Renal cortical epithelial cell (primary cell): Measurements from ENCODE around the gene TBC1D14. TPM values are rescaled to one million over a fixed set of nuclear protein-coding genes. Genes with fewer than 3 reads are reported as not detected.
A peak's percentile ranks its signal among the peaks of the same experiment; 100 is the strongest.

Experiments used
- DNase-seq: peaks from one replicate; pipeline ENCODE4 v3.0.0-alpha.2; 2011; ENCODE audit warnings: low read depth
- total RNA-seq: library from RNA; depleted of rRNA; stranded (reverse); fragments of >200 nt; gene quantifications from 2 replicates; pipeline ENCODE4 v1.2.3, GENCODE V29; 2014

The TBC1D14 gene
- total RNA-seq, result 50.7 and 94.0 TPM in 2 replicates

- no peak for DNase-seq
These were observed at the start of gene TBC1D14 for GRCh38 chr4:6909113-6909969. Gene TBC1D14 (plus strand): TSS chr4:6909826. CDS start chr4:6923390, 13,564 bp downstream.

GRCh38 chr4:6868386-6868785 lies 41.2 kb upstream of the TBC1D14 start:
- no peak for DNase-seq

- DNase-seq, result no peak
These were observed 39.7 kb upstream of the TBC1D14 start for GRCh38 chr4:6869944-6870343.

DNA sequence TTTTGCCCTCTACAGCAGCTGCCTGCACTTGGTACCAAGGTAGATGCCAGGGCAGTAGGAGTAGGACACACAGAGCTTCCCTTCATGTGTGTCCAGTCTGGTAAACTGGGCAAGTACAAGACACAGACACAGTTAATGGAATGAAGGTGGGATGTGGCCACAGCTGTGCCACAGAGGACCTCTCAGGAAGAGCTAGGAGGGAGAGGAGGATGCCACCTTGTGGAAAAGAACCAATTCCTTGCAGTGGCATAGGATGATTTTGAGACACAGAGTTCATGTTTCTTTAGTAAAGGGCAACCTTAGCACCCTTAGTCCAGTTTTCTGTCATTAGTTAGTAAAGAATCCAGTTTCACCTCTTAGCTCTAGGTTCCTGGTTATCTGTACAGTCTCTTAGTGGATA lies 36.3 kb upstream of the TBC1D14 start:
- peak; percentile 15 for DNase-seq

DNA sequence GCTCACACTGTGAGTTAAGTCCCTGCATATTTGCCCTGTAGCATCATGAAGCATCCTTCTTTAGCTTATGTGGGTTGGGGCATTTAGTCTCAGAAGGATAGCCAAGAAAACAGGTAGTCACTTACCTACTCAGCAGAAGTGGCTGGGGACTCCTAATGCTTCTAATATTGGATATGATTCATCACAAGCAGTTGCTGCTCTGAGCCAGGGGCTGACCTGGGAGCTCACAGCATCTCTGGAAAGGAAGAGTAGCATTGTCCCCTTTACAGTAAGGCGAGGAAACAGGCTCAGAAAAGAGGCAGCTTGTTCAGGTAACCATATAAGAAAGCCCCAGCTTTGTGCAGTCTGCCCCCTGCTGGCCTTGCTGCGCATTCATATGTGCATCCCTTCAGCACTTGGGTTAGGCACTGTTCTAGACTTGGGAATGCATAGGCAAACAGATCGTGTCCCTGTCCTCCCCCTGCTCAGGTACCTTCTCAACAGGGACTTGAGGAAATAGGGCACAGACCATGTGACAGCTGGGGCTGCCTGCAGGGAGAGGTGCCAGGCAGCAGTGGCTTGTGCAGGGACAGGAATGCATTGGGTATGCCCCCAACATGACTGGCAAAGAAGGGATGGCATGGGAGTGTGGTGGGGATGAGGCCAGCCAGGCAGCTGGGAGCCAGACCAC lies 35.7 kb upstream of the TBC1D14 start:
- peak; percentile 51 for DNase-seq

DNA sequence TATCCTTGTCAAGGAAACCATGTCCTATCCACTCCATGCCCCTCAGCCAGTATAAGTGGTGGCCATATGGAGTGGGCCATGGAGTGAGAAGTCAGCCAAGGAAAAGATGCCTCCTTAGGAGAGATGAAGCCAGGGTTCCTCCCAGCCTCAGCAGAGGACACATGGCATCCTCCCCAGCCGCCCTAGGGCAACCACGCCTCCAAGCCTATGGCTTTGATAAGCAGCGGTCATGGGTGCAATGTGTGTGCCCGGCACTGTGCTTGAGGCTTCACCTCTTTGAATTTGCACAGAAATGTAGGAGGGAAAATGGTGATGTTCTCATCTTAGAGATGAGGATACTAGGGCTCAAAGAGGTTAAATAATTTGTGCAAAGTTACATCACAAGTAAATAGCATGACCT lies 34.6 kb upstream of the TBC1D14 start:
- no peak for DNase-seq

DNA sequence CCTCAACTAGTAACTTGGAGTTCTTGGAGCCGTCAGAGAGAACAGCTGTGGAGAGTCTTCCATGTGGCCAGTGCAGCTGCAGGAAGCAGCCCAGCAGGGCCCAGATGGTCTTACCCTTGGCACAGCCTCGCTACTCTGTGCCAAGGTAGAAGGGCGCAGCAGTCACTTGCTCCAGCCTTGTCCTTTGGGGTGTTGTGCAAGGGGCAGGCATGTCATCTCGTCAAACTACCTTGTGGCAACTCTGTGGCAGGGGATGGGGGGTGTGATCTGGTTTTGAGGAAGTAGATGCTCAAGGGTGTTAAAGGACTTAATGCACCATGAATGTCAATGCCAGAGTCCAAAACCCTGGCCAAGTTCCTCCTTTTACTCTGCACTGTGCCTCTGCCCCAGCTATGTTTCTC lies 34.2 kb upstream of the TBC1D14 start:
- DNase-seq, result no peak

- no peak for DNase-seq
These were observed 33.2 kb upstream of the TBC1D14 start for GRCh38 chr4:6876440-6876839.

DNA sequence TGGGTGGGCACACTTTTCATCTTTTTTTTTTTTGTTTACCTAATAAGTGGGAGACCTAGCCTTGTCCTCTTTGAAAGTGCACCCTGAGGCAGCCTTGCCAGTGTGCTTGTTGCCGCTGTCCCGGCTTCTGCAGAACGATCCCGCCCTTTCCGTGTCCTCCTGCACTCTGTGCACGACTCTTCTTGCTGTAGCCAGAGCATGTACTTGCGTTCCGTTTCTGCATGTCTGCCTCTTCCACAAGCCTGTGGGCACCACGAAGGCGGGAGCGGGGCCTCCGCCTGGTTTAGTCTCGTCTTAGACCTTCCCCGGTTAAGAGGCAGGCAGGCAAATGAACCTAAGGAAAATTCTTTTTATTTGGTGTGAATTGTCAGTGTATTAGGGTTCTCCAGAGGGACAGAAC lies 32.6 kb upstream of the TBC1D14 start:
- DNase-seq, result no peak

GRCh38 chr4:6878451-6879059 lies 31.1 kb upstream of the TBC1D14 start:
- peak; percentile 42 for DNase-seq

GRCh38 chr4:6880691-6881090 lies 28.9 kb upstream of the TBC1D14 start:
- DNase-seq, result no peak

DNA sequence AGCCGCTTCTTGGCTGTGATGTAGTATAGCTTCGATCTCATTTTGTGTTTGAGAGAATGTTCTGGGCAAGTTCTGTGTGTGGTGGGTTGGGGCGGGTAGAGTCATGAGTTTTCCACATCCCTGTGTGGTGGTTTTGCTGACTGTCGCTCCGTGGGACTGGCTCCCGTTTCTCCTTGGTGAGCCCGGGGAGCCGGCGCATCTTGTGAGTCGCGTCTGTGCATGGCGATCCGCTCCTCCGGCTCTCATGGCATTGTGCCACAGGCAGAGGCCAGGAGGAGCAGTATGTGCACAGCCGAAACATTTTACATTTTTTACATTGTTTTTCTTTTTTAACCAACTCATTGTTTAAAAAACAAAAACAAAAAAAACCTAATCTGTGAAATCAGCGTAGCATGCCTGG lies 27.7 kb upstream of the TBC1D14 start:
- DNase-seq, result no peak

GRCh38 chr4:6884341-6884870 lies 25.2 kb upstream of the TBC1D14 start:
- DNase-seq, result no peak

DNA sequence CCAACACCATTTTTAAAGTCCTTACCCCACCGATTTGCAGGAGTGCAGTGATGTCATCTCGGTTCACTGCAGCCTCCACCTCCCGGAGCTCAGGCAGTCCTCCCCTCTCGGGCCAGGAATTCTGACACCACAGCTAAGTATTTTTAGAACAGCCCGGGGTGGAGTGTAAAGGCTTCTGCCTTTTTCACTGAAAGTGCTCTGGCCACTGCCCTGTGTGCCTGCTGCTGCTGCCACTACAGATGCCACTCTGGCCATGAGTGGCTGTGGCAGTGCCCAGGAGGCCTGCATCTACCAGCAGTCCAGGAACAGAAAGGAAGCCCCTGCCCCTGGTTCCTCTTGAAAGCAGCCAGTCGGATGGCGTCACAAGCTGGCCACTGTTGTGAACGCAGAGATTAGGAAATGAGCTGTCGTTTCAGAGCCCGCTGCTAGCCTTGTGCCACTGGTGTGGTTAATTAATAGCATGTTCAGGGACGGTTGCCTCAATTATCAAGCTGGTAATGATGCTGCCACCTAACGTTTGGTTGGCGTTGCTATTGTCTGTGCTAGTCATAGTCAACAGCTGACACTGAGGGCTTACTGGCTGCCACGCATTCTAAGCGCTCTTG lies 23.6 kb upstream of the TBC1D14 start:
- peak; percentile 91 for DNase-seq

- no peak for DNase-seq
These were observed 22.7 kb upstream of the TBC1D14 start for GRCh38 chr4:6886886-6887285.

DNA sequence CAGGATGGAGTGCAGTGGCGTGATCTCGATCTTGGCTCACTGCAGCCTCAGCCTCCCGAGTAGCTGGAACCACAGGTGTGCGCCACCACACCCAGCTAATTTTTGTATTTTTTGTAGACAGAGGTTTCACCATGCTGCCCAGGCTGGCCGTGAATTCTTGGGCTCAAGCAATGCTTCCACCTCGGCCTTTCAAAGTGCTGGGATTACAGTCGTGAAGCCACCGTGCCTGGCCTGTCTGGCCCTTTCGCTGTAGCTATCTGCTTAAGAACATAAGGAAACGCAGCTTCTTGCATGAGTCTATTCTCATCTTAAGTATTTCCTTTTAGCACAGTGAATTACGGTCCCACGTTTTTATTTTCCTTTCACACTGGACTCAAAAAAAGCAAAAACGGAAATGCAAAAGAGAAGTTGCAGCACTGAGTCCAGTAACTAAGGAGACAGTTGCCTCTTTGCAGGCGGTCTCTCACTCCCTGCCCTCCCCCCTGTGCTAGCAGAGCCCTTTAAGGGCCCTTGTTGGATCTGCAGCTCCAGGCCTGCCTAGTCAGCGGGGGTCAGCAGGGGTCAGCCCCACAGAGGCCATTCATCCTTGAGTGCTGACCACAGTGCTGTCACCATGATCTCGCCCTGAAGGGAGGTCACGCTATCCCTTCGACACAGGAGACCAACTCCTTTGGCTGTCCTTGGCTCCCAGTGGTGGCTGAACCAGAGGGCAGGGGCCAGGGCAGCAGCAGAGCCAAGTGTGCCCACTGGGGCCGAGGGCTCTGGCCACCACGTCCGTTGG lies 21.8 kb upstream of the TBC1D14 start:
- DNase-seq, result no peak

DNA sequence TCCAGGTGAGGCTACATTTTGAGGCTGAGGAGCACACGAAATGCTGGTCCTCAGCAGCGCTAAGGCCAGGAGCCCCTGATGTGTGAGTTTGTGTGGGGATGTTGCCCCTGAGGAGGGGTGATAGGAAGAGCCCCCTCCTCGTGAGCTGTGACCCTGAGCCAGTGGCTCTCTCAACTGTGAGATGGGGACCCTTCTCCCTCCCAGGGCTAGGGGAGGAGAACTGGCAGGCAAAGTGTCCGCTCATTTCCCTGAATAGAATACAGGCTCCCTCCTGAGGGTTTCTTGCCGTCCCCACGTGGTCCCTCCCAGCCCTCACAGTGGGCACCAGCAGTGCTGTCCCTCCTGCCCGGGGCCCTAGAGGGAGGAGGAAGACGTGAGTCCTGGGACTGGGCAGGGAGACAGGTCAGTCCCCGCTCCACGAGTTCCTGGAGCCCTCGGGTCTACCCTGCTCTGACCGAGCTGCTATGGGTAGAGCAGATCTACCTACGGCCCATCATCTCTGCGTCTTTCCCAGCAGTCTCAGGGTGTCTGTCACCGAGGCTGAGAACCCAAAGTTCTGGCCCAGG lies 21.0 kb upstream of the TBC1D14 start:
- DNase-seq, result no peak

DNA sequence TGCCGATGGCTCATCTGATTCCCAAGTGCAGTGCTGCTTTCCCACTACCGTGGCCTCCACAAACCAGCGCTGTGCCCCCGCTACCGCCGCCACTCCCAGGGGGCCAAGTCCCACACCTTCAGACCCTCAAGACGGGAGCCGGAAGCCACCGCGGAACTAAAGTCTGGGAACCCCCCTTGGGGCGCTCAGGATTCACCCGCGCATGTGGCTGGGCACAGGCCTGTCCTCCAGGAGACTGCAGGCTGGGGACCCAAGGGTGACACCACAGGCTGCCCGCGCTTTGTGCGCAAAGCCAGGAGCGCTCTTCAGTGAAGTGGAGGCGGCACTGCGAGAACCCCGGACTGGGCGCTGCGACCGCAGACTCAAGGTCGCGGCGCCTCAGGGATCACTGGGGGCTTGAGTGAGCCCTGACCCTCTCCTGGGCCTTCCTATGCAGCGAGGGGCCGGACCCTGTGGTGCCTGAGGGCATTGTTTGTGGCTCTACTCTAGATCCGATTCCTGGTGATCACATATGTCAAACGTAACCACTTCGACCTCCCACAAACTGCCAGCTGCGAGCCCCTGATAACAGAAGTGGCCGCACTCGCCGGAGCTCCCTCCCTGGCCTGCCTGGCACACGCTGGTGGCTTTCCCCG lies 20.4 kb upstream of the TBC1D14 start:
- no peak for DNase-seq

DNA sequence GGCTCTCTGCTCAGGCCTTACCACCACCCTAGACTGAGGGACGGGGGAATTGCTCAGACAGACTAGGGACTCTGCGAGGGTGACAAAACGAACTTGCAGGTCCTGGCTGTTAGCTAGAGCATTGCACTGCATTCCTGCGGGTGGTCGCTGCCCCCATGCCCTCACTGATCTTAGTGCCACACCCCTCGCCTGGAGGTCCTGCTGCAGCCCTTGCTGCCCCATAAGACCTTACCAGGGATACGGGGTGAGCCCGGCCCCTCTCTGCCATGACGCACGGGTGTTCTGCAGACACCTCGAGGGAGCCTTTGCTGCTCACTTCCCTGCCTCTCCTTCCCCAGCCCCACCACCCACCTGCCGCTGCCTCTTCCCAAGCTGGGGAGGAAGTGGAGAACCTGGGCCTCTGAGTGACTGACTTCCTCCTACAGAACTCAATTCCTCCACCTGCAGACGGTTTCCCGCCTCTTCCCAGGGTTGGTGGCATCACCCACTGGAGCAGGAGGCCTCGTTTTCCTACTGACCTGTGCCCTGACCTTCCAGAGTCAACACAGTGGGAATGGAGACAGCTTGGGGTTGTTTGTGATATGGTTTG lies 19.8 kb upstream of the TBC1D14 start:
- DNase-seq, result no peak

- DNase-seq, result no peak
These were observed 19.3 kb upstream of the TBC1D14 start for GRCh38 chr4:6890358-6890757.
